HCT116 (cell line): ENCODE data around the gene STK17A. TPM values are rescaled to one million over a fixed set of nuclear protein-coding genes. Genes with fewer than 3 reads are reported as not detected.

Experiments used
- ATAC-seq: fragments of 200-7000 bp; cut with Tn5 transposase; 2 replicates; pipeline ENCODE4 v1.9.1; 2020; ENCODE audit warnings: mild to moderate bottlenecking, moderate library complexity
- BruUV-seq: library from RNA; stranded (reverse); fragments of 400-500 nt; replicated peaks from 2 replicates; lab custom pipeline; 2021; lab: Mats Ljungman, UMichigan
- CTCF ChIA-PET: fragments of 300-600 bp; sonication (Branson Sonifier 250); formaldehyde crosslinking; loops from one replicate; lab custom pipeline; 2021; ENCODE audit warnings: antibody characterized with exemption; lab: Charles Lee
- POLR2A ChIA-PET: fragments of 300-600, 350-600 bp; sonication (Branson Sonifier 250); formaldehyde crosslinking; loops from one replicate; lab custom pipeline; 2021; ENCODE audit warnings: antibody characterized with exemption; lab: Charles Lee
- RAD21 ChIA-PET, 2 experiments: fragments of 300-600 bp; sonication (Branson Sonifier 250); formaldehyde crosslinking; loops; one replicate each; lab custom pipeline; 2023; ENCODE audit warnings: low total read pairs in 2 of 2; ENCODE audit not compliant: uncharacterized antibody in 2 of 2, unreplicated experiment in 2 of 2, low non-redundant PET in 1 of 2; lab: Charles Lee
- DNase-seq: peaks from one replicate; pipeline ENCODE4 v3.0.0-alpha.2; 2010; ENCODE audit warnings: low read depth, low spot score
- H2AFZ ChIP-seq: fragments of 200-600 bp; shearing (Covaris generic), sonication (generic); 2 replicates; pipeline ENCODE4 v1.6.1; 2017; ENCODE audit warnings: low read depth, mixed run types, mixed read lengths, antibody characterized with exemption, low read length; ENCODE audit not compliant: poor library complexity, severe bottlenecking
- H3K27ac ChIP-seq: 2 replicates; pipeline ENCODE4 v1.5.1; 2012; ENCODE audit warnings: low read depth, low read length
- H3K27me3 ChIP-seq: fragments of 200-600 bp; sonication (generic); 2 replicates; pipeline ENCODE4 v1.6.1; 2016; ENCODE audit warnings: mixed run types, low read length, mixed read lengths; ENCODE audit not compliant: insufficient read depth
- H3K36me3 ChIP-seq, 2 experiments: fragments of 200-500 bp in 1 of 2; fragments of 200-600 bp in 1 of 2; sonication (Bioruptor generic) in 1 of 2; sonication (generic) in 1 of 2; 2 replicates each; pipeline versions ENCODE4 v1.5.1 to v1.6.1; 2014 to 2016; ENCODE audit warnings: low read length in 2 of 2, inconsistent platforms in 1 of 2, mixed read lengths in 1 of 2, mixed run types in 1 of 2; ENCODE audit not compliant: insufficient read depth in 2 of 2, control insufficient read depth in 1 of 2
- H3K4me1 ChIP-seq, 2 experiments: fragments of 200-600 bp in 1 of 2; sonication (generic) in 1 of 2; 2 replicates each; pipeline versions ENCODE4 v1.5.1 to v1.6.1; 2012 to 2017; ENCODE audit warnings: low read length in 2 of 2, inconsistent platforms in 1 of 2, mild to moderate bottlenecking in 1 of 2, mixed read lengths in 1 of 2, mixed run types in 1 of 2, moderate library complexity in 1 of 2; ENCODE audit not compliant: insufficient read depth in 2 of 2, control insufficient read depth in 1 of 2
- H3K4me2 ChIP-seq: fragments of 200-600 bp; sonication (generic); 2 replicates; pipeline ENCODE4 v1.6.1; 2017; ENCODE audit warnings: mixed run types, low read length, mixed read lengths
- H3K4me3 ChIP-seq, 2 experiments: fragments of 200-600 bp in 1 of 2; sonication (generic) in 1 of 2; replicated peaks in 1 of 2; 2 replicates each; pipeline ENCODE4 v1.5.1; 2011 to 2016; ENCODE audit warnings: low read length in 2 of 2, control low read depth in 1 of 2, low read depth in 1 of 2, mild to moderate bottlenecking in 1 of 2, mixed read lengths in 1 of 2, mixed run types in 1 of 2
- H3K79me2 ChIP-seq: fragments of 200-600 bp; sonication (generic); 2 replicates; pipeline ENCODE4 v1.6.1; 2017; ENCODE audit warnings: mild to moderate bottlenecking, mixed run types, low read length, moderate library complexity, mixed read lengths; ENCODE audit not compliant: insufficient read depth
- H3K9ac ChIP-seq: fragments of 200-600 bp; sonication (generic); 2 replicates; pipeline ENCODE4 v1.6.1; 2016; ENCODE audit warnings: low read length, mixed read lengths
- H3K9me2 ChIP-seq: fragments of 200-600 bp; sonication (generic), shearing (Covaris generic); 2 replicates; pipeline ENCODE4 v1.6.1; 2017; ENCODE audit warnings: mixed run types, mild to moderate bottlenecking, moderate library complexity; ENCODE audit not compliant: insufficient read depth
- H3K9me3 ChIP-seq, 2 experiments: fragments of 200-500 bp in 1 of 2; fragments of 200-600 bp in 1 of 2; sonication (Bioruptor generic) in 1 of 2; sonication (generic) in 1 of 2; 2 replicates each; pipeline ENCODE4 v1.6.1; 2014 to 2017; ENCODE audit warnings: low read length in 2 of 2, mixed read lengths in 2 of 2, inconsistent platforms in 1 of 2, low read depth in 1 of 2, mild to moderate bottlenecking in 1 of 2, mixed run types in 1 of 2, moderate library complexity in 1 of 2; ENCODE audit not compliant: control insufficient read depth in 1 of 2, insufficient read depth in 1 of 2
- H4K20me1 ChIP-seq: fragments of 200-600 bp; sonication (generic), shearing (Covaris generic); 2 replicates; pipeline ENCODE4 v1.6.1; 2017; ENCODE audit warnings: mixed run types, mild to moderate bottlenecking, moderate library complexity; ENCODE audit not compliant: insufficient read depth
- ATF3 ChIP-seq: IDR thresholded peaks from 2 replicates; pipeline ENCODE4 v1.6.1; 2012
- CBX3 ChIP-seq: IDR thresholded peaks from 2 replicates; pipeline ENCODE4 v1.6.1; 2012; ENCODE audit warnings: low read depth
- CTCF ChIP-seq, 3 experiments: fragments of 200-600 bp in 1 of 3; sonication (generic) in 1 of 3; IDR thresholded peaks in 2 of 3; conservative IDR thresholded peaks in 1 of 3; 2 replicates each; pipeline ENCODE4 v1.5.1; 2012 to 2017; ENCODE audit warnings: low read depth in 2 of 3, low read length in 2 of 3, antibody characterized with exemption in 1 of 3, borderline replicate concordance in 1 of 3, control low read depth in 1 of 3, mild to moderate bottlenecking in 1 of 3, mixed read lengths in 1 of 3, mixed run types in 1 of 3, moderate library complexity in 1 of 3; ENCODE audit not compliant: insufficient read depth in 1 of 3
- EGR1 ChIP-seq: IDR thresholded peaks from 2 replicates; pipeline ENCODE4 v1.6.1; 2012; ENCODE audit warnings: low read depth
- ELF1 ChIP-seq: IDR thresholded peaks from 2 replicates; pipeline ENCODE4 v1.6.1; 2012; ENCODE audit warnings: low read depth, borderline replicate concordance
- EZH2 ChIP-seq: fragments of 200-600 bp; sonication (generic); IDR thresholded peaks from 2 replicates; pipeline ENCODE4 v1.6.1; 2017; ENCODE audit warnings: antibody characterized with exemption, mixed run types
- EZH2phosphoT487 ChIP-seq: fragments of 200-600 bp; IDR thresholded peaks from 2 replicates; pipeline ENCODE4 v1.6.1; 2018; ENCODE audit warnings: antibody characterized with exemption, borderline replicate concordance
- FOSL1 ChIP-seq: IDR thresholded peaks from 2 replicates; pipeline ENCODE4 v1.6.1; 2012; ENCODE audit warnings: low read depth
- MAX ChIP-seq: IDR thresholded peaks from 2 replicates; pipeline ENCODE4 v1.6.1; 2012
- POLR2AphosphoS5 ChIP-seq: IDR thresholded peaks from 2 replicates; pipeline ENCODE4 v1.6.1; 2011; ENCODE audit warnings: mild to moderate bottlenecking, low read depth, low read length, moderate library complexity
- RAD21 ChIP-seq: IDR thresholded peaks from 2 replicates; pipeline ENCODE4 v1.6.1; 2012; ENCODE audit warnings: low read depth, mild to moderate bottlenecking
- SP1 ChIP-seq: IDR thresholded peaks from 2 replicates; pipeline ENCODE4 v1.6.1; 2012; ENCODE audit warnings: low read depth
- TCF7L2 ChIP-seq: IDR thresholded peaks from 2 replicates; pipeline ENCODE4 v1.7.0; 2011; ENCODE audit warnings: borderline replicate concordance, inconsistent platforms; ENCODE audit not compliant: insufficient read depth, insufficient read length; ENCODE audit errors: extremely low read depth
- ZBTB33 ChIP-seq: IDR thresholded peaks from 2 replicates; pipeline ENCODE4 v1.6.1; 2011; ENCODE audit warnings: mild to moderate bottlenecking, low read length, moderate library complexity; ENCODE audit not compliant: insufficient replicate concordance; ENCODE audit errors: extremely low read depth
- ZFX ChIP-seq: fragments of 450-650 bp; IDR thresholded peaks from 2 replicates; pipeline ENCODE4 v1.6.1; 2017
- ZNF274 ChIP-seq: fragments of 200-500 bp; sonication (Bioruptor generic); IDR thresholded peaks from 2 replicates; pipeline ENCODE4 v1.6.1; 2014; ENCODE audit warnings: mild to moderate bottlenecking, low read depth, low read length, inconsistent platforms
- intact Hi-C: fragments of 100-400 bp; cut with micrococcal nuclease; formaldehyde crosslinking; loops from 2 replicates; pipeline ENCODE4 v1.10.0; 2022
- total RNA-seq: library from RNA; stranded (reverse); gene quantifications from one replicate; pipeline ENCODE4 v1.2.1, GENCODE V29; 2021; ENCODE audit not compliant: unreplicated experiment
- TF ChIP-seq, protein P1 (sequence below): IDR thresholded peaks from 2 replicates; pipeline ENCODE4 v1.6.1; 2012; ENCODE audit warnings: low read depth

Gene STK17A
- total RNA-seq, 1 experiment from 2014 or later: 14.8 TPM

DNA sequence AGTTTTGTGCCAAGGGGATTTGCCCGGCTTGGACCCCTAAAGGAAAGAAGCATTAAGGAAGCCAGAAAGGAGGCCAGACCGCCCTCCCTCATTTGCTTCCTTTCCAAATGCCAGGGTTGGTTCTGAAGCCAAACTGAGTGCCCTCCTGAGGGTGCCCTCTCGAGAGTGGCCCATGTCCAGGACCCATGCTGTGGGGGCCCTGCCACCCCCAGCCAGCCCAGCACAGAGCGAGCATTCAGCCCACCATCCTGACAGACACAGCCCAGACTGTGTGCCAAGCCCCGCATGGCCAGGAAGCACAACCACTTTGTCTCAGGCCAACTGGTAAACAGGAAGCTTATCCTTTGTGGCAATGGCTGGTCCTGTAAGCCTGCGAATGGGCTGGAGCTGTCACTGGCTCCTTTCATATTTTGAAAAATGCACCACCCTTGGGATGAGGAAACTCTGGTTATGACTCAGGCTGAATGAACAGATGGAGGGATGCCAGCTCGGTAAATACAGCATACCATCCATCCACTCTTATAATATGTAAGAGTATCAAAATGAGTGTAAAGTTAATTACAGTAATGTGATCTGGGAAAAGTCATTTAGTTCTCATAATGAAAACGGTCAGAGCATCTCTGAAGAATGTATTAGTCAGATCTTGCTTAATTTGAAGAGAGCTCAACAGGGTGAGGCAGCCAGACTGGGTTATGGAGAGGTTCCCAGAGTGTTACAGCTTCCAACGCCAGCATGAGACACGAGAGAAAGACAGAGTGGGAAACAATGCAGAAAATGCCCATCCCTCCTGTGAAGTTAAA, 65.0 kb downstream of the STK17A start:
- Histone ChIP-seq H3K9ac (peak overlapping the region; percentile 49), H3K79me2 (peaks cover 69% of the 10 kb centered on the region), H3K4me2 (peak overlapping the region; percentile 71), H3K4me3 (peak overlapping the region in 1 of 2 experiments; percentile 30; a peak in 2 of 4 replicates), H3K27me3 (no peaks in the 10 kb centered on the region), H3K9me3 (no peaks in the 10 kb centered on the region), H3K9me2 (no peaks in the 10 kb centered on the region), H2AFZ (no peak overlapping the region), H3K36me3 (peaks cover 3 to 29% of the 10 kb centered on the region in 2 experiments; a peak in 2 of 4 replicates), H3K27ac (peak overlapping the region; percentile 91), H3K4me1 (peaks cover 54 to 63% of the 10 kb centered on the region in 2 experiments), H4K20me1 (no peaks in the 10 kb centered on the region; the same call in 1 of the 2 replicates)
- peak; percentile 82 for ATAC-seq
- BruUV-seq: no TSS peak
- RAD21 ChIA-PET: interaction anchor here in 1 of 2 experiments (1.2 to 1.5 kb wide), 2 partner anchors 52 to 65 kb away, joined by 3 read pairs; partner anchors contain the start of gene STK17A
- CTCF ChIA-PET: interaction anchor here (1.0 to 1.4 kb wide), 2 partner anchors 52 to 65 kb away, joined by 3 to 7 read pairs; partner anchors contain the start of gene STK17A
- intact Hi-C loops: no loop called here
- POLR2A ChIA-PET: interaction anchor here (0.8 to 1.0 kb wide), 2 partner anchors 65 to 109 kb away, joined by 3 to 8 read pairs; partner anchors contain the start of gene STK17A
- peak; percentile 67 for DNase-seq
- no peak for TF ChIP-seq EGR1
- peak; percentile 43; the same call in 1 of the 2 replicates for TF ChIP-seq POLR2AphosphoS5
- no peak for TF ChIP-seq CTCF (IDR thresholded peaks at IDR 0.05 in 2 of 3, conservative IDR thresholded peaks at IDR 0.05 in 1 of 3; ENCODE audit: borderline replicate concordance in 1 of 3, insufficient read depth in 1 of 3, low read depth in 2 of 3, low read length in 2 of 3)
- TF ChIP-seq EZH2: no peak
- TF ChIP-seq ZBTB33: no peak
- no peak for TF ChIP-seq ELF1
- peak; percentile 60; the same call in 1 of the 2 replicates for TF ChIP-seq MAX
- no peak for TF ChIP-seq ZNF274
- no peak for TF ChIP-seq RAD21
- peak; percentile 70 for TF ChIP-seq SP1
- TF ChIP-seq, protein P1, sequence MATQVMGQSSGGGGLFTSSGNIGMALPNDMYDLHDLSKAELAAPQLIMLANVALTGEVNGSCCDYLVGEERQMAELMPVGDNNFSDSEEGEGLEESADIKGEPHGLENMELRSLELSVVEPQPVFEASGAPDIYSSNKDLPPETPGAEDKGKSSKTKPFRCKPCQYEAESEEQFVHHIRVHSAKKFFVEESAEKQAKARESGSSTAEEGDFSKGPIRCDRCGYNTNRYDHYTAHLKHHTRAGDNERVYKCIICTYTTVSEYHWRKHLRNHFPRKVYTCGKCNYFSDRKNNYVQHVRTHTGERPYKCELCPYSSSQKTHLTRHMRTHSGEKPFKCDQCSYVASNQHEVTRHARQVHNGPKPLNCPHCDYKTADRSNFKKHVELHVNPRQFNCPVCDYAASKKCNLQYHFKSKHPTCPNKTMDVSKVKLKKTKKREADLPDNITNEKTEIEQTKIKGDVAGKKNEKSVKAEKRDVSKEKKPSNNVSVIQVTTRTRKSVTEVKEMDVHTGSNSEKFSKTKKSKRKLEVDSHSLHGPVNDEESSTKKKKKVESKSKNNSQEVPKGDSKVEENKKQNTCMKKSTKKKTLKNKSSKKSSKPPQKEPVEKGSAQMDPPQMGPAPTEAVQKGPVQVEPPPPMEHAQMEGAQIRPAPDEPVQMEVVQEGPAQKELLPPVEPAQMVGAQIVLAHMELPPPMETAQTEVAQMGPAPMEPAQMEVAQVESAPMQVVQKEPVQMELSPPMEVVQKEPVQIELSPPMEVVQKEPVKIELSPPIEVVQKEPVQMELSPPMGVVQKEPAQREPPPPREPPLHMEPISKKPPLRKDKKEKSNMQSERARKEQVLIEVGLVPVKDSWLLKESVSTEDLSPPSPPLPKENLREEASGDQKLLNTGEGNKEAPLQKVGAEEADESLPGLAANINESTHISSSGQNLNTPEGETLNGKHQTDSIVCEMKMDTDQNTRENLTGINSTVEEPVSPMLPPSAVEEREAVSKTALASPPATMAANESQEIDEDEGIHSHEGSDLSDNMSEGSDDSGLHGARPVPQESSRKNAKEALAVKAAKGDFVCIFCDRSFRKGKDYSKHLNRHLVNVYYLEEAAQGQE: no peak
- TF ChIP-seq TCF7L2: no peak
- TF ChIP-seq FOSL1: peak; percentile 82
- TF ChIP-seq ATF3: no peak
- TF ChIP-seq CBX3: peak; percentile 27; the same call in 1 of the 2 replicates
- no peak for TF ChIP-seq ZFX
- TF ChIP-seq EZH2phosphoT487: no peak
